ACC112 (cell line): ENCODE results near the gene ANO1.

Experiments used
- H2AFZ ChIP-seq: fragments of 200-600 bp; sonication (generic); one replicate; pipeline ENCODE4 v1.6.0; 2017; ENCODE audit warnings: antibody characterized with exemption, low read length; ENCODE audit not compliant: unreplicated experiment
- H3K27ac ChIP-seq: fragments of 200-600 bp; sonication (generic); 2 replicates; pipeline ENCODE4 v1.5.1; 2014; ENCODE audit warnings: low read depth, mild to moderate bottlenecking, antibody characterized with exemption, low read length, moderate library complexity
- H3K27me3 ChIP-seq: fragments of 200-600 bp; sonication (generic); 2 replicates; pipeline ENCODE4 v1.6.1; 2014; ENCODE audit warnings: mild to moderate bottlenecking, antibody characterized with exemption, low read length, moderate library complexity, mixed read lengths; ENCODE audit not compliant: insufficient read depth
- H3K36me3 ChIP-seq: fragments of 200-600 bp; sonication (generic); 2 replicates; pipeline ENCODE4 v1.6.1; 2016; ENCODE audit warnings: mild to moderate bottlenecking, antibody characterized with exemption, low read length, moderate library complexity, mixed read lengths; ENCODE audit not compliant: insufficient read depth
- H3K4me1 ChIP-seq: fragments of 200-600 bp; sonication (generic); one replicate; pipeline ENCODE4 v1.6.1; 2016; ENCODE audit warnings: low read length, mixed read lengths; ENCODE audit not compliant: insufficient read depth, unreplicated experiment, control insufficient read depth
- H3K4me3 ChIP-seq: fragments of 200-600 bp; sonication (generic); 2 replicates; pipeline ENCODE4 v1.5.1; 2014; ENCODE audit warnings: mild to moderate bottlenecking, low read depth, low read length
- H3K79me2 ChIP-seq: fragments of 200-600 bp; sonication (generic); one replicate; pipeline ENCODE4 v1.6.0; 2016; ENCODE audit warnings: low read length; ENCODE audit not compliant: control insufficient read depth, unreplicated experiment, insufficient read depth

ANO1 gene

DNA sequence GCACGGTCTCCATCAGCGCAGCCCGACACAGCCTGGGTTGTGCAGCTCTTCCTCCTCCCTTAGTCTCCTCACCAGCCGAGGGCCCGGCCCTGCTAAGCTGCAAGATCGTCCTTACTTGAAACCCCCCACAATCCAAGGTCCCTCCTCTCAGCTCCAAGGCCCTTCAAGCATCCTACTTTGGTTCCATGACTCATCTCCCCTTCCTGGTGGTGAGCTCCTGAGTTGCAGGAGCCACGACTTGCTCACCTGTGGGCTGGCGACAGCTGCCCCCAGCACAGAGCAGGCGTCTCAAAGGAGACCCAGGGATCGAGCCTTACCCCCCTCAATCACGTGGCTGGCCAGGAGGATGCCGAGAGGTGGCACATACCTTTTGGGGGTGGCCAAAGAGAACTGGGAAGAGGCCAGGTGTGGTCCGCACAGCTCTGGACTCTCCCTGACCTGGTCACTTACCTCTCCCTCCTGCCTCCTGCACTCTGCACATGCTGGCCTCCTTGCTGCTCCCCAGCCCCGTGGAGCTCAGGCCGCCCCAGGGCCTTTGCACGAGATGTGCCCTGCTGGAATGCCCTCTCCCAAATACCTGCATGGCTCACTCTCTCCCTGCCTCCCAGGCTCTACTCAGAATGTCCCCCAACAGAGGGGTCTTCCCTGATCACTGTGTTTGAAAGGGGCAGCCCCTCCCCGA, 89.7 kb downstream of the ANO1 start:
- no peak overlapping the region for H3K27ac ChIP-seq
- H3K36me3 ChIP-seq = no peaks in the 10 kb centered on the region
- H3K27me3 ChIP-seq = no peaks in the 10 kb centered on the region
- H3K4me3 ChIP-seq = no peak overlapping the region
- H3K79me2 ChIP-seq = no peaks in the 10 kb centered on the region
- no peak overlapping the region for H2AFZ ChIP-seq
- H3K4me1 ChIP-seq = no peaks in the 10 kb centered on the region

DNA sequence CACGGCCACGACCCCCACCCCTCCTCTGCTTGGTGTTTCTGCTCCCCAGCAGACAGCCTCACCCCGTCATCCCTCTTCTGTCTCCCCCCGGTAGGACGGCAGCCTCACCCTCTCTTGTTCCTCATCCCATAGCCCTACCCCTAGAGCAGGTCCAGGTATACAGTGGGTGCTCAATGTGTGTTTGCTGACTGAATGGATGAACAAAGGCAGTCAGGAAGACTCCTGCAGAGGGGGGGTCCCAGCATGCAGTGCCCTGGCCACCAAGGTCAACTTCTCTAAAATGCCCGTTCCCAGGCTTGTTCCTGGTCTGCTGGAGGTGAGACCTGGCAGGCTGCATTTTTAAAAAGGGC, 90.3 kb downstream of the ANO1 start:
- Histone ChIP-seq H3K36me3 (no peaks in the 10 kb centered on the region), H3K79me2 (no peaks in the 10 kb centered on the region), H3K4me3 (no peak overlapping the region), H2AFZ (no peak overlapping the region), H3K27me3 (no peaks in the 10 kb centered on the region), H3K27ac (no peak overlapping the region), H3K4me1 (no peaks in the 10 kb centered on the region)

DNA sequence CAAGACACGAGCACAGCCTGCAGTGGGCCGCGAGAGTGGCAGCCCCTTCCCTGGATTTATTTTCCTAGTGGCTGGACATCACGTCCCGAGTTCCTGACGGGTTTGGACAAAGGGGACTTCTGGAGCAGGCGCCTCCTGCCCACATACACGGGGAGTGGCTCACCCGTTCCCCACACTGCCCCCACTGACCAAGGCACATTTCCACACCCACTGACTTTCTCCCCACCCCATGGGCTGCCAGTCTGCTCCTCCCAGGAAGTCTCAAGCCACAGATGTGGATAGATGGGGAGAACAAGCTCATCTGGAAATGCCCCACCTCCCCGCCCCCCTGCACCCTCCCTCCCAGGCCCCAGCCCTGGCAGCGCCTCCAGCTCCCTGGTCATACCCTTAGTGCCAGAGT, 91.0 kb downstream of the ANO1 start:
- no peak overlapping the region for H2AFZ ChIP-seq
- no peaks in the 10 kb centered on the region for H3K79me2 ChIP-seq
- no peaks in the 10 kb centered on the region for H3K36me3 ChIP-seq
- no peaks in the 10 kb centered on the region for H3K27me3 ChIP-seq
- no peak overlapping the region for H3K4me3 ChIP-seq
- H3K4me1 ChIP-seq = no peaks in the 10 kb centered on the region
- no peak overlapping the region for H3K27ac ChIP-seq

DNA sequence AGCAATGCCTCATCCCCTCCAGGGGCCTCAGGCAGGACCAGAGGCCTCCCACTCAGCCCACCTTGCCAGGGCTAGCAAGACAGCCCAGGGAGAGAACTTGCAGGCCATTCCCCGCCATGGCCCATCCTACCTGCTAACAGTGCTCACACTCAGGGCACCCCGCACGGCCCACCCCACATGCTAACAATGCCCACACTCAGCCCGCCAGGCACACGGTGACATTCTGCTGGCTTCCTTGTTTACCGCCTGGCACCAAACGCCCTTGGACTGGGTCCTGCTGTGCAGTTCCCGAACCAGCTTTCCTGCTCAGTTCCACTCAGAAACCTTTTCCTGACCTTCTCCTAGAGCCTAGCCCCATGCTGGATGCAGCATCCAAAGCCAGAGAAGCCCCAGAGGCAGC, 91.5 kb downstream of the ANO1 start:
- no peak overlapping the region for H3K4me3 ChIP-seq
- H3K27ac ChIP-seq = no peak overlapping the region
- no peaks in the 10 kb centered on the region for H3K79me2 ChIP-seq
- no peaks in the 10 kb centered on the region for H3K36me3 ChIP-seq
- H3K27me3 ChIP-seq = no peaks in the 10 kb centered on the region
- H3K4me1 ChIP-seq = no peaks in the 10 kb centered on the region
- H2AFZ ChIP-seq = no peak overlapping the region

DNA sequence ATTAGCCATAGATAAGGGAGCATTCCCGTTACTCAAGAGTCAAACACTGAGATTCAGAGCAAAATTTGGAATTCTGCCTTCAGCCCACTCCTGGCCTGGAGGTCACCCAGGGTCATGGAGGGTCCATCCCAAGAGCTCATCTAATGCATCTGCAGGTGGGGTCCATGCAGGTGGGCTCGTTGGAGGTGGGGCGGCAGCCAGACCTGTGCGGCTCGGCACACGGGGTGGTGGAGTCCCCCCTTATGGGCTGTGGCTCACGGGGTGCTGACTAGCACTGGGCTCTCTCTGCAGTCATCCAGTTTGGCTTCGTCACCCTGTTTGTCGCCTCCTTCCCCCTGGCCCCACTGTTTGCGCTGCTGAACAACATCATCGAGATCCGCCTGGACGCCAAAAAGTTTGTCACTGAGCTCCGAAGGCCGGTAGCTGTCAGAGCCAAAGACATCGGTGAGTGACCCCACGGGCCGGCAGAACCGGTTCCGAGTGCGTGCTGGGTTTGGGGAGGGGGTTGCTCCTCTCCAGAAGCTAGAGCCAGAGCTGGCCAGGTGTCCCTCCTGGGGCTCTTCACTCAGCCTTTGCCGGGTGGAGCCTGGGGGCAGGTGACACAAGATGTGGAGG, 92.6 kb downstream of the ANO1 start:
- no peaks in the 10 kb centered on the region for H3K79me2 ChIP-seq
- no peaks in the 10 kb centered on the region for H3K27me3 ChIP-seq
- H3K36me3 ChIP-seq = no peaks in the 10 kb centered on the region
- no peak overlapping the region for H2AFZ ChIP-seq
- no peak overlapping the region for H3K27ac ChIP-seq
- H3K4me3 ChIP-seq = no peak overlapping the region
- no peaks in the 10 kb centered on the region for H3K4me1 ChIP-seq

DNA sequence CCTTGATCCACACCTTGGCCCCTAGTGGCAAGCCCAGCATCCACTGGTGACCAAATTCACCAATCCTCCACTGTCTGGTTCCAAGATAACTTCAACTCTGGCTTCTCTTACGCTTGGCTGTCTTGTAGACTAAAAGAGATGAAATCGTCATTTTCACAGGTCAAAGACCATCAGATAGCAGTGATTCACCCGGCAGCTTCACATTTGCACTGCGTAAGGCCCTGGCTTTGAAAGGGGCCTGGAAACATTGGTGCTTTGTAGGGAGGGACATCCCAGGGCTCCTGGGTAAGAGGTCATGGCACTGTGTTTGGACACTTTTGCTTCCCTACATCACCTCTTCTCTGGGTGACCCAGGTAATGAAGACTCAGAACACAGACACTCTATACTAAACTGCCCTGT, 94.9 kb downstream of the ANO1 start:
- no peak overlapping the region for H3K4me3 ChIP-seq
- no peaks in the 10 kb centered on the region for H3K4me1 ChIP-seq
- H2AFZ ChIP-seq = no peak overlapping the region
- no peaks in the 10 kb centered on the region for H3K79me2 ChIP-seq
- no peak overlapping the region for H3K27ac ChIP-seq
- H3K27me3 ChIP-seq = no peaks in the 10 kb centered on the region
- H3K36me3 ChIP-seq = no peaks in the 10 kb centered on the region

DNA sequence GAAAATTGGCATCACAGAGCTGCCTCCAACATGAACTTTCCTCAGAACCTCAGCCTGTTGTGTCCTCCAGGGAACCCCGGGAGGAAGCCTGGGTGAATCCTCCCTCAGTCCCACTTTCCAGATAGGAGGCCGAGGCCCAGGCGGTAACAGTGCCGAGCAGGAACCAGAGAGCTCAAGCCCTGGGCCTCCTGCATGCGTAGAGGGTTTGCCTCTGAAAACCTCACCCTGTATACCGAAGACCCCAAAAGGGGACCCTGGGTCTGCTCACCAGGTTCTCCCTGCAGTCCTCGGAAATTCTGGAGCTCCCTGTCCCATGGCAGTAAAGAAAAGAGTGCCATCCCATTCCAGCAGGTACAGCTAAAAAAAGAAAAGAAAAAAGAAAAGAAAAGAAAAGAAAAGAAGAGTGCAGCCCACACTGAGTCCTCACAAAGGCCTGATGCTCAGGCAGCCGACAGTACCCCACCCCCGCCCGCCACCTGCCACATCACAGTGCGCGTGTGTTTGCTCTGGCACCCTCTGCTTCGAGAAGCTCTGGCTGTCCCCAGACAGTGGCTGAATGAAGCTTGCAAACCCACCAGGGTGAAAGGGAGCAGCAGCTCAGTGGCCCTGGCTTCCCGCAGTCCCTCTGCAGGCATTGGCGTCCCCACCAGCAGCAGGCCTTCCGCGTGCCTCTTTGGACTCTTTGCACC, 96.6 kb downstream of the ANO1 start:
- H3K4me3 ChIP-seq = no peak overlapping the region
- no peak overlapping the region for H2AFZ ChIP-seq
- no peaks in the 10 kb centered on the region for H3K4me1 ChIP-seq
- no peak overlapping the region for H3K27ac ChIP-seq
- no peaks in the 10 kb centered on the region for H3K36me3 ChIP-seq
- H3K79me2 ChIP-seq = no peaks in the 10 kb centered on the region
- no peaks in the 10 kb centered on the region for H3K27me3 ChIP-seq

DNA sequence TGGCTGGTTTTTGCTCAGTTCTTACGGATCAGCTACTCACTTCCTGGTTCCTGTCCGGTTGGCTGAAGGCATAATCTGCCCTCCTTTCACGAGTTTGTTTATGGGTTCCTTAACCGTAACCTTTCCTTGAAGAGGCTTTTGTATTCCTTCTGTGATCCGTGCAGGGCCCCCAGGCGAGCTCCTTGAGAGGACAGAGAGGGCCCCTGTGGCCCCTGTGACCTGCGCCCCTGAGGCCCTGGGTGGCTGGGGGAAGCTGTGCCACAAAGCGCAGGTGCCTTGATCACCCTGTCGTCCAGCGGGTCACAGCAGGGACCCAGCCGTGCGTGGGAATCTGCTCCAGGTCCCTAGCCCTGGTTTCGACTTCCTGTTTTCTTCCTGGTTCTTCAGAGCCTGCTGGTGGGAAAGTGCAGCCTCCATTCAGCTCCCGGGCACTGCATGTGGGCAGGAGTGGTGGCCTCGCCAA, 97.2 kb downstream of the ANO1 start:
- Histone ChIP-seq H3K4me1 (no peaks in the 10 kb centered on the region), H3K4me3 (no peak overlapping the region), H3K27me3 (no peaks in the 10 kb centered on the region), H2AFZ (no peak overlapping the region), H3K27ac (no peak overlapping the region), H3K36me3 (no peaks in the 10 kb centered on the region), H3K79me2 (no peaks in the 10 kb centered on the region)

DNA sequence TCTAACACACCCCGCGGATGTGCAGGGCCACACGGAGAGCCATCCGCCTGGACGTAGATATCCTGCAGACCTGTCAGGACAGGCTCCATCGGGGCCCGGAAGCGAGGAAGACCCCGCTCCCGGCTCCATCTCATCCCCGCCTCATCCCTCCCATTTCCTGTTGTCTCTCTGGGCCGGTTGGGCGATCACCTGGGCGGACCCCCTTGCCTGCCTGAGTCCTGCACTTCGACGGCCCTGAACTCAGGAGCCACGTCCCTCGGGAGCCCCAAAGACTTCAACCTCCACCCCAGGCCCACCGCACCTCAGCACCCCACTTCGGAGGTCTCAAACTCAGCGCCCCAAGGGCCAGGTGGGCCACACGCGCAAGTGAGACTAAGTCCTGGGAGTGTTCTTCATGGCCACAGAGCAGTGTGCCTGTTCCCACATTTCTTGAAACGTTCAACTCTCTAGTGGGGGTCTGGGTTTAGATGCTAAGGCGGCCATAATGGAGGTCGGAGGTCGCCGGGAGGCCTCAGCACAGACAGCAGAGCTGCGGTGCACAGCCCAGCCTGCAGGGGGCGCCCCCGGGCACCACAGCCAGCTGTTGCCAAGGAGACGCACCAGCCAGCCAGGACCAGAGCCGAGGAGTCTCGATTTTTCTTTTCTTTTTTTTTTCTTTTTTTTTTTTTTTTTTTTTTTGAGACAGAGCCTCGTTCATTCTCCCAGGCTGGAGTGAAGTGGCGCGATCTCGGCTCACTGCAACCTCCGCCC, 99.0 kb downstream of the ANO1 start:
- Histone ChIP-seq H3K4me1 (no peaks in the 10 kb centered on the region), H3K36me3 (no peaks in the 10 kb centered on the region), H3K79me2 (no peaks in the 10 kb centered on the region), H3K4me3 (no peak overlapping the region), H2AFZ (no peak overlapping the region), H3K27ac (no peak overlapping the region), H3K27me3 (no peaks in the 10 kb centered on the region)

DNA sequence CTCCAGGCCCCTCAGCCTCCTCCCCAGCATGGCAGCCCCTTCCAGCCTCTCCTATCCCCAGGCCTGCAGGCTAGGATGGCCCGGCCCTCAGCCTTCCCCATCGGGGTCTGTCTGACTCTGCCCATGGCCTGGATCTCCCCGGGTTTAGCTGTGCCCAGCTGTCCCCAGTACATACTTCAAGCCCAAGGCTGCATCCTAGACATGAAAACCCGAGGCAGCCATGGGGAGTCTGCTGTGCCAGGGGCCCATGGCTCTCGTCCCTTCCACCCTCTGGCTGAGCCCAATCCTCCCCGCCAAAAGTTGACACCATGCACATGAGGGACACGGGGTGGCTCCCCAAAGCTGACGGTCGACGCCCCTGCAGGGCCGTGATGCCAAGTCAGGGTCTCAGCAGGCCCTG, 102.8 kb downstream of the ANO1 start:
- no peaks in the 10 kb centered on the region for H3K79me2 ChIP-seq
- no peaks in the 10 kb centered on the region for H3K27me3 ChIP-seq
- no peak overlapping the region for H3K4me3 ChIP-seq
- no peaks in the 10 kb centered on the region for H3K4me1 ChIP-seq
- no peak overlapping the region for H3K27ac ChIP-seq
- no peak overlapping the region for H2AFZ ChIP-seq
- no peaks in the 10 kb centered on the region for H3K36me3 ChIP-seq
